Measurements from ENCODE around the gene DBF4B.

The DBF4B gene

GRCh38 chr17:44798356-44798755 is 89.9 kb downstream of the DBF4B start:
- Histone ChIP-seq H3K4me2 (ENCODE audit: low read length) (no peak overlapping the region), H3K36me3 (ENCODE audit: control insufficient read depth, low read length) (peaks cover 46% of the 10 kb centered on the region), H3K4me1 (ENCODE audit: control insufficient read depth, low read length) (no peaks in the 10 kb centered on the region), H3K9me3 (ENCODE audit: control insufficient read depth, insufficient read depth, low read length) (no peaks in the 10 kb centered on the region), H3K27ac (ENCODE audit: low read depth, low read length) (no peak overlapping the region), H3F3A (ENCODE audit: control insufficient read depth, insufficient read depth) (0 out of 2 replicates have a peak, but pooled peaks cover 5% of the 10 kb centered on the region), H3K27me3 (ENCODE audit: control insufficient read depth, low read length) (no peaks in the 10 kb centered on the region), H4K20me1 (ENCODE audit: control insufficient read depth, insufficient read depth, low read depth, low read length) (0 out of 2 replicates have a peak, but pooled peaks cover 4% of the 10 kb centered on the region), H3K79me2 (ENCODE audit: control insufficient read depth, low read length) (peaks cover 6% of the 10 kb centered on the region; the same call in 1 of the 2 replicates), H3K4me3 (ENCODE audit: low read length) (no peak overlapping the region), H3K9me2 (replicated peaks; ENCODE audit: control insufficient read depth, low read length) (no peaks in the 10 kb centered on the region)
- TF ChIP-seq EZH2phosphoT487 (IDR thresholded peaks at IDR 0.05; ENCODE audit: borderline replicate concordance, low read length) (no peak), CTCF (IDR thresholded peaks at IDR 0.05; ENCODE audit: low read depth, low read length, poor library complexity, severe bottlenecking) (no peak)

Data from DOHH2 (cell line).